Measurements from ENCODE around the gene URB1. TPM values are rescaled to one million over a fixed set of nuclear protein-coding genes. Genes with fewer than 3 reads are reported as not detected.

URB1 gene
- total RNA-seq, 4 donors from 2014 or later = 13.7 to 17.7 (median 15.2) TPM

DNA sequence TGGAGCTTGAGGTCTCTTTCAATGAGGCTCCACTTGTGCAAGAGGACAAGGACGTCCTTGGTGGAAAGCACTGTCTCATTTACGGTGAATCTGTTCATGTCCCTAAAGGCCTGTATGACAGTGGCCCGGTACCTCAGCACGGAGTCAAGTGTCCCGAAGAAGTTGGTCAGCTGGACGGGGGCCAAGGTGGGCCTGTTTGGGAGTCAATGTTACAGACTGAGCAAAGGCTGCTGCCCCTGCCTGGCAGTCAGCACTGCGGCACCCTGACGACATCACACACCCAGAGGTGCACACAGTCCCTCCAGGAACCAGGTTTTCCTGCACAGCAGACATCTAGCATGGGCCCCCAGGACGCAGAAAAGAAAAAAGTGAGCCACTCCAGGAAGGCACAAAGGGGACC, 75.1 kb downstream of the URB1 start:
- H3K27me3 ChIP-seq = no peaks in the 10 kb centered on the region
- no peak overlapping the region for H3K27ac ChIP-seq
- H3K9me3 ChIP-seq = no peaks in the 10 kb centered on the region
- in situ Hi-C loops (cut with MboI; ENCODE audit: low sequenced_read_pairs in 4 of 4) (no loop called here), intact Hi-C loops (cut with DNase I; ENCODE audit: low total_unique reads) (no loop called here)
- peaks cover 0 to 90% of the 10 kb centered on the region in 2 donors for H3K36me3 ChIP-seq
- H3K4me1 ChIP-seq = no peaks in the 10 kb centered on the region
- ATAC-seq (no peak), DNase-seq (no peak)
- no peak for TF ChIP-seq POLR2A (IDR thresholded peaks at IDR 0.05)
- no peak for TF ChIP-seq CTCF (IDR thresholded peaks at IDR 0.05 in 4 of 5, conservative IDR thresholded peaks at IDR 0.05 in 1 of 5)
- no peak overlapping the region for H3K4me3 ChIP-seq

DNA sequence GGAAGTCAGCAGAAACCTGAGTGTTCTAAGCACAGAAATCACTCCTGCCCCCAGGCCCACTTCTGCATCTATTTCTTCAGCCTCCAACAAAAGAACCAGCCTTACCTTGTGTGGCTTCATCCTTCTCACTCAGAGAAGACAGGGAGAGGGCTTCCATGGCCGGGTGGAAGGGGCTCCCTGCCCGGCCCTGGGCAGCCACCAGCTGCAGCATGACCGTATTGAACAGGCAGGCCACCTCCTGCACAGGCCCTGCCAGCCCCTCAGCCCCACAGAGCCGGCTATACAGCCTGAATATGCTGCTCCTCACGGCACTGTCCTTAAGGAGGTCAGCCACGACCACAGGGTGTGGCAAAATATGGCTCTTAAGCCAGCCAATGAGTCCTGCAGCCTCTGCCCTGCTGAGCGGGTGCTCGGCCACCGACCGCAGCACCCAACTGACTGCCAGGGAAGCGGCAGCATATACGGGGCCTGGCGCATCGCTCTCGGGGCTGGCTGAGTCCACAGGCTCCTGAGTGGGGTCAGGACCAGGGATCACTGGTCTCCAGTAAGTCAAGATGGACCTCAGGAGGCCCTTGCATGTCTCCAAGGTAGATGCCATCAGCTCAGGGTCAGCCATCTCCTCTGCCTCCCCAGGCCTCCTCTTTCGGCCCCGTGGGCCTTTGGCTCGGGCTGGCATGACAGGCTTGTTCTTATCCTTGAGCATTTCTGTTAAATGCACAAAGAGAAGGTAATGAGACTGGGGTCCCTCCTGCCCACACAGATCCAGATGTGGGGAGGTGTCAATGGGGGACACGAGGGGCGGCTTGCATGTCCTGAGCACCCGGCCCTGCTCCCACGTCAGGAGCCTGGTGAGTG, 76.2 kb downstream of the URB1 start:
- in situ Hi-C loops (cut with MboI; ENCODE audit: low sequenced_read_pairs in 4 of 4) (no loop called here), intact Hi-C loops (cut with DNase I; ENCODE audit: low total_unique reads) (no loop called here)
- TF ChIP-seq CTCF (IDR thresholded peaks at IDR 0.05 in 4 of 5, conservative IDR thresholded peaks at IDR 0.05 in 1 of 5) (no peak), POLR2A (IDR thresholded peaks at IDR 0.05) (no peak)
- no peaks in the 10 kb centered on the region for H3K27me3 ChIP-seq
- no peaks in the 10 kb centered on the region for H3K9me3 ChIP-seq
- H3K4me3 ChIP-seq = no peak overlapping the region
- no peak overlapping the region for H3K27ac ChIP-seq
- DNase-seq (no peak), ATAC-seq (no peak)
- H3K4me1 ChIP-seq = no peaks in the 10 kb centered on the region
- peaks cover 0 to 79% of the 10 kb centered on the region in 2 donors for H3K36me3 ChIP-seq

GRCh38 chr21:32315511-32316281, 77.1 kb downstream of the URB1 start:
- H3K27me3 ChIP-seq = no peaks in the 10 kb centered on the region
- no peak for DNase-seq
- intact Hi-C loops (cut with DNase I; ENCODE audit: low total_unique reads) (no loop called here), in situ Hi-C loops (cut with MboI; ENCODE audit: low sequenced_read_pairs in 4 of 4) (no loop called here)
- TF ChIP-seq CTCF (IDR thresholded peaks at IDR 0.05 in 4 of 5, conservative IDR thresholded peaks at IDR 0.05 in 1 of 5) (no peak), POLR2A (IDR thresholded peaks at IDR 0.05) (no peak)
- H3K27ac ChIP-seq = no peak overlapping the region
- peaks cover 0 to 70% of the 10 kb centered on the region in 2 donors for H3K36me3 ChIP-seq
- ATAC-seq = no peak
- no peaks in the 10 kb centered on the region for H3K9me3 ChIP-seq
- no peaks in the 10 kb centered on the region for H3K4me1 ChIP-seq
- no peak overlapping the region for H3K4me3 ChIP-seq

GRCh38 chr21:32314806-32315205, 78.0 kb downstream of the URB1 start:
- intact Hi-C loops (cut with DNase I; ENCODE audit: low total_unique reads) (no loop called here), in situ Hi-C loops (cut with MboI; ENCODE audit: low sequenced_read_pairs in 4 of 4) (no loop called here)
- no peaks in the 10 kb centered on the region for H3K27me3 ChIP-seq
- no peak overlapping the region for H3K4me3 ChIP-seq
- ATAC-seq = no peak
- peaks cover 0 to 61% of the 10 kb centered on the region in 2 donors for H3K36me3 ChIP-seq
- H3K4me1 ChIP-seq = no peaks in the 10 kb centered on the region
- H3K27ac ChIP-seq = no peak overlapping the region
- no peaks in the 10 kb centered on the region for H3K9me3 ChIP-seq
- DNase-seq = no peak
- TF ChIP-seq CTCF (IDR thresholded peaks at IDR 0.05 in 4 of 5, conservative IDR thresholded peaks at IDR 0.05 in 1 of 5) (no peak), POLR2A (IDR thresholded peaks at IDR 0.05) (no peak)

All from gastrocnemius medialis (tissue), 4 donors.